ENCODE data around the gene HAO2. TPM values are rescaled to one million over a fixed set of nuclear protein-coding genes. Genes with fewer than 3 reads are reported as not detected.

Gene HAO2
- total RNA-seq, 1 experiment from 2014 or later: not detected

- DNase-seq (ENCODE audit: low read depth, low spot score) (no peak), ATAC-seq (no peak)
- in situ Hi-C loops (cut with HindIII; ENCODE audit: low pct_unique_long_range_greater_than_20kb, low sequenced_read_pairs) (no loop called here), intact Hi-C loops (cut with micrococcal nuclease; ENCODE audit: unreplicated experiment) (no loop called here)
- TF ChIP-seq TCF7L2 (IDR thresholded peaks at IDR 0.05; ENCODE audit: low read depth, low read length): no peak
- no peak for TF ChIP-seq REST (IDR thresholded peaks at IDR 0.05; ENCODE audit: insufficient read depth in 1 of 2, low read depth in 2 of 2, low read length in 1 of 2)
- TF ChIP-seq POLR2AphosphoS5 (IDR thresholded peaks at IDR 0.05; ENCODE audit: low read depth, low read length): no peak
- TF ChIP-seq SIN3A (IDR thresholded peaks at IDR 0.05; ENCODE audit: borderline replicate concordance, insufficient read depth, low read depth, low read length): no peak
- TF ChIP-seq CTCF (IDR thresholded peaks at IDR 0.05): no peak
- no peak overlapping the region for H3K4me3 ChIP-seq (ENCODE audit: low read depth in 2 of 2, low read length in 2 of 2)
- H3K27me3 ChIP-seq (ENCODE audit: control insufficient read depth, insufficient read depth, low read length): no peaks in the 10 kb centered on the region
- H3K9me3 ChIP-seq (ENCODE audit: control insufficient read depth, insufficient read depth, low read depth, low read length): no peaks in the 10 kb centered on the region
- no TSS peak for BruUV-seq (replicated peaks)
- H3K27ac ChIP-seq (ENCODE audit: low read length): no peak overlapping the region
- CTCF ChIA-PET: no interaction called here
- no peaks in the 10 kb centered on the region for H3K36me3 ChIP-seq (ENCODE audit: control insufficient read depth, insufficient read depth, low read length)
- H3K4me1 ChIP-seq (ENCODE audit: control insufficient read depth, insufficient read depth, low read length): no peaks in the 10 kb centered on the region
- POLR2A ChIA-PET: interaction anchor here (0.7 kb wide), 1 partner anchor 8 kb away, joined by 3 read pairs; no protein-coding TSS in a partner anchor
Observed at GRCh38 chr1:119388450-119388849, 19.9 kb downstream of the HAO2 start.

- in situ Hi-C loops (cut with HindIII; ENCODE audit: low pct_unique_long_range_greater_than_20kb, low sequenced_read_pairs): no loop called here
- Histone ChIP-seq H3K9me3 (ENCODE audit: control insufficient read depth, insufficient read depth, low read depth, low read length) (no peaks in the 10 kb centered on the region), H3K4me1 (ENCODE audit: control insufficient read depth, insufficient read depth, low read length) (no peaks in the 10 kb centered on the region), H3K27ac (ENCODE audit: low read length) (no peak overlapping the region), H3K27me3 (ENCODE audit: control insufficient read depth, insufficient read depth, low read length) (no peaks in the 10 kb centered on the region), H3K4me3 (ENCODE audit: low read depth in 2 of 2, low read length in 2 of 2) (no peak overlapping the region), H3K36me3 (ENCODE audit: control insufficient read depth, insufficient read depth, low read length) (no peaks in the 10 kb centered on the region)
- DNase-seq (ENCODE audit: low read depth, low spot score) (no peak), ATAC-seq (no peak)
- POLR2A ChIA-PET: no interaction called here
- intact Hi-C loops (cut with micrococcal nuclease; ENCODE audit: unreplicated experiment): no loop called here
- TF ChIP-seq REST (IDR thresholded peaks at IDR 0.05; ENCODE audit: insufficient read depth in 1 of 2, low read depth in 2 of 2, low read length in 1 of 2) (no peak), TCF7L2 (IDR thresholded peaks at IDR 0.05; ENCODE audit: low read depth, low read length) (no peak), SIN3A (IDR thresholded peaks at IDR 0.05; ENCODE audit: borderline replicate concordance, insufficient read depth, low read depth, low read length) (no peak), POLR2AphosphoS5 (IDR thresholded peaks at IDR 0.05; ENCODE audit: low read depth, low read length) (no peak), CTCF (IDR thresholded peaks at IDR 0.05) (no peak)
- CTCF ChIA-PET: no interaction called here
- no TSS peak for BruUV-seq (replicated peaks)
Observed at GRCh38 chr1:119390526-119390925, 21.9 kb downstream of the HAO2 start.
